ENCODE measurements around the gene ASB3. TPM values are rescaled to one million over a fixed set of nuclear protein-coding genes. Genes with fewer than 3 reads are reported as not detected.

ASB3 gene
- total RNA-seq, 1 experiment from 2014 or later: 12.9 TPM

DNA sequence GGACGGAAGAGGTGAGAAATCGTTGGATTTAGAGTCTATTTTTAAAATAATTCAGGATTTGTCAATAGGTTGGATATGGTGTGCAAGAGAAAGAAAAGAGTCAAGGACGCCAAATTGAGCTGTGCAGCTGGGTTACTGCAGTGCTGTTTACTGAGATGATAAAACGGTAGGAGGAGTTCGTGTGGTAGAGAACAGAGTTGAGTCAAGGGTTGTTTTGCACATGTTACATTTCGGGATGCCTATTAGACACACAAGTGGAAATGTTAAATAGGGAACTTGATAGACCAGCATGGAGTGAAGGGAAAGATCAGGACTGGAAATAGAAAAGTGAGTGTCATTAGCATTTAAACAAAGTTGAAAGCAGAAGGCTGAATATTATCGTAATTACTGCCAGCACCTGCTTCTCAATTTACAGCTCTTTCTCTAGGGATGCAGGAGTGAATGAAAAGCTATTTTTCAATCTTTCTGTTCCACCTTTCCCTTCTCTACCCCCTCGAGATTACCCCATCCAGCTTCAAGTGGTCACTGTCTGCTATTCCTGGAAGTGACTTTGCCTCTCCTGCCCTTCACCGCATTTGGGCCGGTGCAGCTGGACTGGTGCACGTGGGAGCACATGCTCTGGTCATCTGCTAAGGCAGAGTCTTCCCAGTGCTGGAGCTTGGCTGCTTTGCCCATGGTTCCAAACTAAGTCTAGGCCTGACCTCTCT lies 42.7 kb upstream of the ASB3 start:
- no peak for DNase-seq (ENCODE audit: low read depth, low spot score)
- in situ Hi-C loops (cut with HindIII; ENCODE audit: low pct_unique_long_range_greater_than_20kb, low sequenced_read_pairs) (no loop called here), intact Hi-C loops (cut with micrococcal nuclease; ENCODE audit: unreplicated experiment) (no loop called here)
- POLR2A ChIA-PET: no interaction called here
- TF ChIP-seq, protein P1, sequence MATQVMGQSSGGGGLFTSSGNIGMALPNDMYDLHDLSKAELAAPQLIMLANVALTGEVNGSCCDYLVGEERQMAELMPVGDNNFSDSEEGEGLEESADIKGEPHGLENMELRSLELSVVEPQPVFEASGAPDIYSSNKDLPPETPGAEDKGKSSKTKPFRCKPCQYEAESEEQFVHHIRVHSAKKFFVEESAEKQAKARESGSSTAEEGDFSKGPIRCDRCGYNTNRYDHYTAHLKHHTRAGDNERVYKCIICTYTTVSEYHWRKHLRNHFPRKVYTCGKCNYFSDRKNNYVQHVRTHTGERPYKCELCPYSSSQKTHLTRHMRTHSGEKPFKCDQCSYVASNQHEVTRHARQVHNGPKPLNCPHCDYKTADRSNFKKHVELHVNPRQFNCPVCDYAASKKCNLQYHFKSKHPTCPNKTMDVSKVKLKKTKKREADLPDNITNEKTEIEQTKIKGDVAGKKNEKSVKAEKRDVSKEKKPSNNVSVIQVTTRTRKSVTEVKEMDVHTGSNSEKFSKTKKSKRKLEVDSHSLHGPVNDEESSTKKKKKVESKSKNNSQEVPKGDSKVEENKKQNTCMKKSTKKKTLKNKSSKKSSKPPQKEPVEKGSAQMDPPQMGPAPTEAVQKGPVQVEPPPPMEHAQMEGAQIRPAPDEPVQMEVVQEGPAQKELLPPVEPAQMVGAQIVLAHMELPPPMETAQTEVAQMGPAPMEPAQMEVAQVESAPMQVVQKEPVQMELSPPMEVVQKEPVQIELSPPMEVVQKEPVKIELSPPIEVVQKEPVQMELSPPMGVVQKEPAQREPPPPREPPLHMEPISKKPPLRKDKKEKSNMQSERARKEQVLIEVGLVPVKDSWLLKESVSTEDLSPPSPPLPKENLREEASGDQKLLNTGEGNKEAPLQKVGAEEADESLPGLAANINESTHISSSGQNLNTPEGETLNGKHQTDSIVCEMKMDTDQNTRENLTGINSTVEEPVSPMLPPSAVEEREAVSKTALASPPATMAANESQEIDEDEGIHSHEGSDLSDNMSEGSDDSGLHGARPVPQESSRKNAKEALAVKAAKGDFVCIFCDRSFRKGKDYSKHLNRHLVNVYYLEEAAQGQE (IDR thresholded peaks at IDR 0.05; ENCODE audit: insufficient read depth in 1 of 2, low read depth in 2 of 2, low read length in 1 of 2): no peak
- TF ChIP-seq POLR2AphosphoS5 (IDR thresholded peaks at IDR 0.05; ENCODE audit: low read depth, low read length) (no peak), TCF7L2 (IDR thresholded peaks at IDR 0.05; ENCODE audit: low read depth, low read length) (no peak), SIN3A (IDR thresholded peaks at IDR 0.05; ENCODE audit: borderline replicate concordance, insufficient read depth, low read depth, low read length) (no peak)
- TF ChIP-seq, protein P2, sequence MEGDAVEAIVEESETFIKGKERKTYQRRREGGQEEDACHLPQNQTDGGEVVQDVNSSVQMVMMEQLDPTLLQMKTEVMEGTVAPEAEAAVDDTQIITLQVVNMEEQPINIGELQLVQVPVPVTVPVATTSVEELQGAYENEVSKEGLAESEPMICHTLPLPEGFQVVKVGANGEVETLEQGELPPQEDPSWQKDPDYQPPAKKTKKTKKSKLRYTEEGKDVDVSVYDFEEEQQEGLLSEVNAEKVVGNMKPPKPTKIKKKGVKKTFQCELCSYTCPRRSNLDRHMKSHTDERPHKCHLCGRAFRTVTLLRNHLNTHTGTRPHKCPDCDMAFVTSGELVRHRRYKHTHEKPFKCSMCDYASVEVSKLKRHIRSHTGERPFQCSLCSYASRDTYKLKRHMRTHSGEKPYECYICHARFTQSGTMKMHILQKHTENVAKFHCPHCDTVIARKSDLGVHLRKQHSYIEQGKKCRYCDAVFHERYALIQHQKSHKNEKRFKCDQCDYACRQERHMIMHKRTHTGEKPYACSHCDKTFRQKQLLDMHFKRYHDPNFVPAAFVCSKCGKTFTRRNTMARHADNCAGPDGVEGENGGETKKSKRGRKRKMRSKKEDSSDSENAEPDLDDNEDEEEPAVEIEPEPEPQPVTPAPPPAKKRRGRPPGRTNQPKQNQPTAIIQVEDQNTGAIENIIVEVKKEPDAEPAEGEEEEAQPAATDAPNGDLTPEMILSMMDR (IDR thresholded peaks at IDR 0.05): no peak
- H3K27ac ChIP-seq (ENCODE audit: low read length): no peak overlapping the region
- no peak overlapping the region for H3K4me3 ChIP-seq (ENCODE audit: low read depth in 2 of 2, low read length in 2 of 2)
- no peaks in the 10 kb centered on the region for H3K36me3 ChIP-seq (ENCODE audit: control insufficient read depth, insufficient read depth, low read length)
- H3K27me3 ChIP-seq (ENCODE audit: control insufficient read depth, insufficient read depth, low read length): no peaks in the 10 kb centered on the region
- H3K9me3 ChIP-seq (ENCODE audit: control insufficient read depth, insufficient read depth, low read depth, low read length): no peaks in the 10 kb centered on the region
- CTCF ChIA-PET: no interaction called here
- BruUV-seq (replicated peaks): no TSS peak
- H3K4me1 ChIP-seq (ENCODE audit: control insufficient read depth, insufficient read depth, low read length): no peaks in the 10 kb centered on the region
- ATAC-seq: no peak

DNA sequence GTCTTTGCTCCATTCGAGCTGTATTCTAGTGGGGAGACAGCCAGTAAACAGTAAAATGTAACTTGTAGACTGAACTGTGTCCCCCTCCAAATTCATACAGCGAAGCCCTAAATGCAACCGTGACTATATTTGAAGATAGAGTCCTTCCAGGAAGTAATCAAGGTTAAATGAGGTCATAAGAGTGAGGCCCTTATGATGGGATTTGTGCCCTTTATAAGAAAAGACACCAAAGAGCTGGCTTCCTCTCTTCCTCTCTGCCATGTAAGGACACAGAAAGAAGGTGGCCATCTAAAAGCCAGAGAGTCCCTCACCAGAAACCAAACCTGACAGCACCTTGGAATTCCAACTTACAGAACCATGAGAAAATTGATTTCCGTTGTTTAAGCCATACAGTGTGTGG lies 41.6 kb upstream of the ASB3 start:
- ChIA-PET POLR2A (no interaction called here), CTCF (no interaction called here)
- in situ Hi-C loops (cut with HindIII; ENCODE audit: low pct_unique_long_range_greater_than_20kb, low sequenced_read_pairs): no loop called here
- H3K4me1 ChIP-seq (ENCODE audit: control insufficient read depth, insufficient read depth, low read length): no peaks in the 10 kb centered on the region
- no peak for TF ChIP-seq SIN3A (IDR thresholded peaks at IDR 0.05; ENCODE audit: borderline replicate concordance, insufficient read depth, low read depth, low read length)
- TF ChIP-seq, protein P1 (IDR thresholded peaks at IDR 0.05; ENCODE audit: insufficient read depth in 1 of 2, low read depth in 2 of 2, low read length in 1 of 2): no peak
- TF ChIP-seq TCF7L2 (IDR thresholded peaks at IDR 0.05; ENCODE audit: low read depth, low read length): no peak
- no peak for TF ChIP-seq POLR2AphosphoS5 (IDR thresholded peaks at IDR 0.05; ENCODE audit: low read depth, low read length)
- TF ChIP-seq, protein P2 (IDR thresholded peaks at IDR 0.05): no peak
- no peak overlapping the region for H3K4me3 ChIP-seq (ENCODE audit: low read depth in 2 of 2, low read length in 2 of 2)
- no peaks in the 10 kb centered on the region for H3K27me3 ChIP-seq (ENCODE audit: control insufficient read depth, insufficient read depth, low read length)
- BruUV-seq (replicated peaks): no TSS peak
- ATAC-seq (no peak), DNase-seq (ENCODE audit: low read depth, low spot score) (no peak)
- no peak overlapping the region for H3K27ac ChIP-seq (ENCODE audit: low read length)
- no peaks in the 10 kb centered on the region for H3K36me3 ChIP-seq (ENCODE audit: control insufficient read depth, insufficient read depth, low read length)
- no peaks in the 10 kb centered on the region for H3K9me3 ChIP-seq (ENCODE audit: control insufficient read depth, insufficient read depth, low read depth, low read length)
- intact Hi-C loops (cut with micrococcal nuclease; ENCODE audit: unreplicated experiment): no loop called here

All from Panc1 (cell line).